NT2/D1 (cell line): ENCODE data around the gene TFAP2A.

Experiments
- SUZ12 ChIP-seq: IDR thresholded peaks from 2 replicates; pipeline ENCODE4 v1.6.1; 2011; ENCODE audit not compliant: insufficient read length, insufficient read depth; ENCODE audit errors: extremely low read depth
- YY1 ChIP-seq: IDR thresholded peaks from 2 replicates; pipeline ENCODE4 v1.6.1; 2011; ENCODE audit not compliant: insufficient read length, insufficient read depth
- ZNF274 ChIP-seq: IDR thresholded peaks from 2 replicates; pipeline ENCODE4 v1.6.1; 2011; ENCODE audit warnings: mild to moderate bottlenecking, low read depth, low read length

DNA sequence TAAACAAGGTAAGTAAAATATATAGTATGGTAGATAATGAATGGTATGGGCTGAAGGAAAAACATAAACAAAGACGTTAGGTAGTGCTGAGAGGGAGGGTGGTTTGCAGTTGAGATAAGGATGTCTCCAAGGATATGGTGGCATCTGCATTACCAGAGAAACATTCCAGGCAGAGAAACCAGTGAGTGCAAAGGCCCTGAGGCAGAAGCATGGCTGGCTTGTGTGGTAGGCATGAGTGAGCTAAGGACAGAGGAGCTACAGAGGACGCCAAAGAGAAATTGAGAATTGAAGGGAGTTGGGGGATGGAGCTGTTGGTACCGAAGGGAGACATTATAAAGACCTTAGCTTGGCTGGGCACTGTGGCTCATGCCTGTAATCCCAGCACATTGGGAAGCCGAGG is 18.4 kb upstream of the TFAP2A start:
- TF ChIP-seq YY1 = no peak
- TF ChIP-seq ZNF274 = no peak
- TF ChIP-seq SUZ12 = no peak
